Duodenal mucosa (tissue), 2 donors: ENCODE data around the gene ASTL.
"Not testable (repeated sequence)": the region's sequence is repeated elsewhere in the genome, so short reads cannot be mapped to it uniquely, and the experiment has no call there.

Source experiments
- H3K27ac ChIP-seq: one replicate; pipeline ENCODE4 v1.7.0; 2013; ENCODE audit warnings: low read depth, low read length
- H3K27me3 ChIP-seq, 2 donors: one replicate each; pipeline ENCODE4 v1.7.0; 2013; ENCODE audit warnings: low read length in 2 of 2, control low read depth in 1 of 2; ENCODE audit not compliant: insufficient read depth in 2 of 2, control insufficient read depth in 1 of 2
- H3K36me3 ChIP-seq, 2 donors: one replicate each; pipeline ENCODE4 v1.7.0; 2013; ENCODE audit warnings: low read length in 2 of 2, control low read depth in 1 of 2; ENCODE audit not compliant: insufficient read depth in 2 of 2, control insufficient read depth in 1 of 2
- H3K4me1 ChIP-seq, 2 donors: one replicate each; pipeline ENCODE4 v1.7.0; 2013; ENCODE audit warnings: low read length in 2 of 2, control low read depth in 1 of 2; ENCODE audit not compliant: insufficient read depth in 2 of 2, control insufficient read depth in 1 of 2
- H3K4me3 ChIP-seq, 2 donors: one replicate each; pipeline ENCODE4 v1.7.0; 2013; ENCODE audit warnings: low read length in 2 of 2, low read depth in 1 of 2
- H3K9ac ChIP-seq, 2 donors: one replicate each; pipeline ENCODE4 v1.7.0; 2013; ENCODE audit warnings: low read length in 2 of 2, low read depth in 1 of 2
- H3K9me3 ChIP-seq, 2 donors: one replicate each; pipeline ENCODE4 v1.7.0; 2013; ENCODE audit warnings: low read length in 2 of 2, control low read depth in 1 of 2; ENCODE audit not compliant: control insufficient read depth in 1 of 2

Gene ASTL

DNA sequence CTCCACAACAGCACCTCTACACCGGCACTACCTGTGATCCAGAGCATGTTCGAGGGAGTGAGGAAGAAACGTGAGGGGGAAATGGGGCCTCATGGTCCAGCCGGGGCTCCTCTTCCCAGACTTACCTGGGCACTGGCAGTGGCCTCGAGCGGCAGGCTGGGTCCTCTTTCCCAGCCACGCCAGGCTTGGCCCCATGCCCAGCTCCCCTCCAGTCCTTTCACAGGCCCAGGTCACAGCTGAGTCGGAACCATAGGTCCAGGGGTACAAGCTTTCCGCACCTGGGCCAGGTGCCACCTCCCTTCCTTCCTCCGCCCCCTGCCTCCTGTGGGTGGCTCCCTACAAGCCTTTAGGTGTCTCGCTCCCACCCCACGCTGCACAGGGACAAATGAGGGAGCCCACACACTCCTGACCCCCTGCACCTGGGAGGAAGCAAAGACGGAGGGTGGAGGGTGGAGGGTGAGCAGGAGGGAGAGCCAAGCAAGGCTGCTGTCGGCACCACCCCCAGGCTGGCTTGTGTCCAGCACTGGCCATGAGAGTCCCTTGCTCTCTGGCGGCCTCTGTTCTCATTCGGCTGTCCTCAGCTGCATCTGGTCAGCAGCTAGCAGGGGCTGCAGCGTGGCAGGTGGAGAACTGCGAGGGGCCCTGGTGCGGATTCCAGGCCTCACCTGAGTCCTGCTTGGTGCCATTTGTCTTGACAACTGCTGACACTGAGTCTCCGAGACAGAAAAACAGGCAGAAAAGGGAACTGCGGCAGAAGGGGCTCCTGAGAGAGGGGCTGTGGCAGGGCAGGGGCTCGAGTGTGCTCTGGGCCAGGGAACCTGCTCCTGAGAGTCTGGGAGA lies 48.7 kb downstream of the ASTL start:
- Histone ChIP-seq H3K9me3 (no peaks in the 10 kb centered on the region), H3K27me3 (no peaks in the 10 kb centered on the region), H3K4me1 (peaks cover 21 to 22% of the 10 kb centered on the region in 2 donors), H3K4me3 (no peak overlapping the region), H3K36me3 (no peaks in the 10 kb centered on the region), H3K27ac (no peak overlapping the region), H3K9ac (no peak overlapping the region)

DNA sequence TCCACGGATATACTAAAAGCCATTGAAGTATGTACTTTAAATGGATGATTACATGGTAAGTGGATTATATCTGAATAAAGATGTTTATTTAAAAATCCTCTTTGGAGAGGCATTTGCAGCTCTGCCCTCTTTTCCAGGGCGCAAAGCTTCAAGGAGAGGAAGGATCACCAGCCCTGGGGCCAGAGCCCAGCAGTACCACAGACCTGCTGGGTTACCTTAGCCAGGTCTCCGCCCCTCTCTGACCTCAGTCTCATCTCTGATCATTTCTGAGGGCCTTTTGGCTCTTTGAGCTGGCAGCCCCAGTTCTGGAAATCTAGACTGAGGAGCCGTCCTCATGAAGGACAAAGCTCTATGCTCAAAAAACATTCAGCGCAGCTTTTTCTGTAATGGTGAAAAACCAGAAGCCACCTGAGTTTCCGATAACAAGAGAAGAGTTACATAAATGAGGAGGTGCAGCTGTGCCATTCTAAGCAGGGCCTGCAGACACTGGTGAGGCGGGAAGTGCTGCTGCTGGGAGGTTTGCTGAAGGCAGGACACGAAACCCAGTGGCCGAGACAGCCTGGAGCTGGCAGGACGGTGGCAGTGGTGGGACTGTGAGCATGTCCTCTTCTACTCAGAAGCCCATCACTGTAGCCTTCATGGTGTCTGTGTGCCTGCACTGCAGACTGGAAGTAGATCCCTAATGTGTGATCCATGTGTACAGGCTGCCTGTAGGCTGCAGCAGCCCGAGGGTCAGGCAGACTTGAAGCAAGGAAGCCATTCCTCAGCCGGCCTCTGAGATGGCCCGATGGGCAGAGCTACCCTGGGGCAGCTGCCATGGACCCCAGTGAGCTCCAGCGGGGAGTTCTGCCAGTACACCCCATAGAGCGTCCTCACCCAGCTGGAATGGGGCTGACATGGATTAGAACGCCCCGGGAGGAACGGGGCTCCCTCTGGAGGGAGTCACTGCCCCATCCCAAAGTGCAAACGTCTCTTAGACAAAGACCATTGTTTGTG lies 49.7 kb downstream of the ASTL start:
- H3K36me3 ChIP-seq, result no peaks in the 10 kb centered on the region
- no peak overlapping the region for H3K9ac ChIP-seq
- no peaks in the 10 kb centered on the region for H3K27me3 ChIP-seq
- H3K9me3 ChIP-seq, result no peaks in the 10 kb centered on the region
- H3K4me3 ChIP-seq, result no peak overlapping the region
- peaks cover 21 to 23% of the 10 kb centered on the region in 2 donors for H3K4me1 ChIP-seq
- H3K27ac ChIP-seq, result no peak overlapping the region

DNA sequence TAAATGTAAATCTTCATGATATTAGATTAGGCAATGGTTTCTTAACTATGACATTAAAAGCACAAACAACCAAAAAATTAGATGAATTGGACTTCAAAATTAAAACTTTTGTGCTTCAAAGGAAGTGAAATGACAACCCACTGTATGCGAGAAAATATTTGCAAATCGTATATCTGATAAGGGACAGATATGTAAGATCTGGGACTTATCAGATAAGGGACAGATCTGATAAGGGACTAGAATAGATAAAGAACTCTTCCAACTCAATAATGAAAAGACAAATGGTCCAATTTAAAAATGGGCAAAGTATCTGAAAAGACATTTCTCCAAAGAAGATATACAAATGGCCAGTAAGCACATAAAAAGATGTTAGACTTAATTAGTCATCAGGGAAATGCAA lies 51.2 kb downstream of the ASTL start:
- Histone ChIP-seq H3K27ac (no peak overlapping the region), H3K4me3 (no peak overlapping the region), H3K9me3 (no peaks in the 10 kb centered on the region), H3K36me3 (no peaks in the 10 kb centered on the region), H3K4me1 (peaks cover 18 to 24% of the 10 kb centered on the region in 2 donors), H3K27me3 (no peaks in the 10 kb centered on the region), H3K9ac (no peak overlapping the region)

DNA sequence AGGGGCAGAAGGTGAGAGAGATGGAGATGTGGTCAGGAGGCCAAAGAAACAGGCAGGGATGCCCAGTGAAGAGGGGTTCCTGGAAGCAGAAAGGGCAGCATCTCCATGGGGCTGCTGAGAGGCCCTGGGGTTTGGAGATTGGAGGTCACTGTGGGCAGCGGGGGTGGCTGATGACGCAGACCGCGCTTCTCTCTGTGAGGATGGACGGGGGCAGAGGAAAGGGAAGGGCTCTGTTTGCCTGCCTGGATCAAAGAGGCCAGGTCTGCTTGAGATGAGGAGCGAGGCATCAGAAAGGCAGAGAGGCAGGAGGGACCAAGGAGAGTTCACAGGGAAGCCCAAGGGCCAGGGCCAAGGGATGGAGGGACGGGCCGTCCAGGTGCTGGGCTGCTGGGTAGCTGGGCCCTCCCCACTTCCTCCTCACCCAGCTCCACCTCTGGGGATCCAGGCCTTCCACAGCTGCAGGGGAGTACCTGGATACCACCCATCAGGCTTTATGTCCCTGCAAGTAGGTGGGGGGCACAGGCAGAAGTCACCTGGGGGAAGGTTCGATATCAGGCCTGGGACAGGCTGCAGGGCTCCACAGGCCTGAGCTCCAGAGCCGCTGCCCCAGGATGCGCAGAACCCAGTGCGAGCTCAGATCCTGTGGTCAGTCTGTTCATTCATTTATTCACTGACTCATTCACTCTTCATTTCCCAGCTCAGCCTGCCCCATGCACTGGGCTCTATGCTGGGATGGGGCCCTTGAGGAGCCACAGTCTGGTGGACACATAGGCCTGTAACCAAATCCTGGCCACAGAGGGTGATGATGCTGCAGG lies 52.6 kb downstream of the ASTL start:
- Histone ChIP-seq H3K4me1 (peaks cover 6 to 10% of the 10 kb centered on the region in 2 donors), H3K27ac (no peak overlapping the region)

DNA sequence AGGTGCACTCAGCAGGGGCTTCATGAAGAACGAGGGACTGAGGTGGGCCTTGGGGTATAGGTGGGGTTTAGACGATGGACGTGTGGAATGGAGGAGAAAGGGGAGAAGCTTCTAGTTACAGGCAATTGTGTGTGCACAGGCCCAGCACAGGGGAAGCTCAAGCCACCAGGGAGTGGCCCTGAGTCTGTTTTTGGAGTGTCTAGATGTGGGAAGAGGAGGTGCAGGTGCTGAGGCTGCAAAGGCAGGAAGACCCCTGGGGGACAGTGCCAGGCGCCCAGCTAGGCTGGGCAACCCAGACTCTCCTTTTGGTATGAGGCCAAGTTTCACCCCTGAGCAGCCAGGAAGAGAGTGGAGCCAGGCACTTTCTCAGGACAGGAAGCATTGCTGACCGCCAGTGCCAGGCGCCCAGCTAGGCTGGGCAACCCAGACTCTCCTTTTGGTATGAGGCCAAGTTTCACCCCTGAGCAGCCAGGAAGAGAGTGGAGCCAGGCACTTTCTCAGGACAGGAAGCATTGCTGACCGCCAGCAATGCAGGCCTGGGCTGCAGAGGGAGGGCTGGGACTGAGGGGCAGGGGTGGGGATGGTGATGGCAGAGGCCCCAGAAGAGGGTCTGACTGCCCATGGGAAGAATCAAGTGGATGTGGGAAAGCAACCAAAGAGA lies 53.3 kb downstream of the ASTL start:
- not testable (repeated sequence) for H3K27ac ChIP-seq, H3K27me3 ChIP-seq, H3K9me3 ChIP-seq, H3K9ac ChIP-seq, H3K36me3 ChIP-seq, H3K4me3 ChIP-seq, H3K4me1 ChIP-seq

More for the DNA sequence above, 52.6 kb downstream of the ASTL start:
- no peaks in the 10 kb centered on the region for H3K36me3 ChIP-seq
- no peaks in the 10 kb centered on the region for H3K9me3 ChIP-seq
- H3K27me3 ChIP-seq, result no peaks in the 10 kb centered on the region
- H3K4me3 ChIP-seq, result no peak overlapping the region
- H3K9ac ChIP-seq, result no peak overlapping the region

GRCh38 chr2:96083989-96084857 lies 54.1 kb downstream of the ASTL start:
- H3K9me3 ChIP-seq, result no peaks in the 10 kb centered on the region
- H3K27ac ChIP-seq, result no peak overlapping the region
- peaks cover 0 to 4% of the 10 kb centered on the region in 2 donors for H3K4me1 ChIP-seq

GRCh38 chr2:96083064-96083939 lies 55.0 kb downstream of the ASTL start:
- Histone ChIP-seq H3K4me1 (peaks cover 0 to 4% of the 10 kb centered on the region in 2 donors), H3K9ac (no peak overlapping the region), H3K27ac (no peak overlapping the region), H3K9me3 (no peaks in the 10 kb centered on the region), H3K36me3 (no peaks in the 10 kb centered on the region), H3K4me3 (no peak overlapping the region), H3K27me3 (no peaks in the 10 kb centered on the region)

More at GRCh38 chr2:96083989-96084857, 54.1 kb downstream of the ASTL start:
- no peaks in the 10 kb centered on the region for H3K36me3 ChIP-seq
- H3K4me3 ChIP-seq, result no peak overlapping the region
- H3K9ac ChIP-seq, result no peak overlapping the region
- H3K27me3 ChIP-seq, result no peaks in the 10 kb centered on the region

GRCh38 chr2:96082211-96083063 lies 55.9 kb downstream of the ASTL start:
- Histone ChIP-seq H3K4me1 (peaks cover 0 to 4% of the 10 kb centered on the region in 2 donors), H3K27ac (no peak overlapping the region), H3K4me3 (no peak overlapping the region), H3K9me3 (no peaks in the 10 kb centered on the region), H3K9ac (no peak overlapping the region), H3K36me3 (no peaks in the 10 kb centered on the region), H3K27me3 (no peaks in the 10 kb centered on the region)
